Activated CD4-positive, alpha-beta T cell treated with anti-CD3 and anti-CD28 coated beads, Interleukin-2, amount 50 U/mL, for 24 hours (primary cell): Measurements from ENCODE around the gene ADAMTSL3.

Experiments
- DNase-seq, 2 donors: peaks; one replicate each; pipeline ENCODE4 v3.0.0-alpha.2; 2020; ENCODE audit warnings: low read depth in 1 of 2, low spot score in 1 of 2

The ADAMTSL3 gene

DNA sequence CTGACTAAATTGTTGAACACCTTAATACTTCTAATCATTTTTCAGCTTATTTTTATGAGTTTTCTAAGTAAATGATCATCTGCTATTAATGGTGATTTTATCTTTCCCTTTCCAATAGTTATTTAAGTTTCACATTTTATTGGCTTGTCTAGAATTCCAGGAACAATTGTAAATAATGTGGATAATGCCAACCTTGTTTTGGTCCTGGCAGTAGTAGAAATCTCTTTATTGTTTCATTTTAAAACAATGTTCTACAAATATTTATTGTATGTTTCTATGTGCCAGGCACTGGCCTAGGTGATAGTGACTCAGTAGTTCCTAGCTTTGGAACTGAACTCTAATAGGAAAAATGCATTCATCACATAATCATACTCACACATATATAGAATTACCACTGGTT is 264.1 kb downstream of the ADAMTSL3 start:
- DNase-seq: no peak

DNA sequence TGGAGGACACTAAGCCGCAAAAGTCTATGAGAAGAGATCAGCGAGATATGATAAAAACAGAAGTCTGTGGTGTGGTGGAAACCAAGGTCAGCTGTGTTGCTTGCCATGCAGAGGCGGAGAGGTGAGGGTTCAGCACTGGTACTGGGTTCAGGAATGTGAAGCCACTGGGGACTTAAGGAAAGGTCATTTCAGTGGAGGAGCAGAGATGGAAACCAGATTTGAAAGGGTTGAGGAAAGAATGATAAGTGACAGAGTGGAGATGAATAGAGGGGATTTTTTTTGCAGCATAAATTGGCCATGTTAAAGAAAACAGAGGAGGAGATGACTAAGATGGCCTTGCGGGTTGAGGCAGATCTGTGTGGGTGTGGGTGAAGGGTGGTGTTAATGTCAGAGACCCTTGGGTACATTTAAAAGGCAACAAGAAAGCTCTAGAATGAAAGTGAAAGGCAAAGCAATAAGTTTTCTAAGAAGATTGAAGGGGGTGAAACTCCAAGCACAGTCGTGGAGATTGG is 265.5 kb downstream of the ADAMTSL3 start:
- no peak for DNase-seq

DNA sequence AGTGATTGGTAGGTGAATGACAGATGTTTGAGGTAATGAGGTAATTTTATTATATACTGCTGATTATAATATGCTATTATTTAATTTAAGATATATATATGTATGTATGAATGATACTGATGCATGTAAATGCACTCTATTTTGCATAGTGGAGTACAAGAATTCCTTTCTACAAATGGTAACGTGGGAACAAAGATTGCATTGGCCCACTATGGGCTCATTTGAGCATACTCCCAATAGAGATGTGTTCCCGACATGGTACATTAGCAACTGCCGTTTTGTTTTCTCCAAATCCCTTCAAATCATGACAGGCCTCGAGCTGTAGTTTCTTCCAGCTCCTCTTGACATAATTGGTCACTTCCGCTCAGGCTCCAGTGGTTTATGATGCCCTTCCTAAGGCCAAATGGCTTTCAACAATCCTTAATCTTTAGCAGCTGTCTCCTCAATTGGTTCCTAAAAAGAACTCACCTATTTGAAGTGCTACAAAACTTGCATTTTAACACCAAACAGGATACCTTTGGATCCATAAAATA is 266.1 kb downstream of the ADAMTSL3 start:
- DNase-seq: no peak

DNA sequence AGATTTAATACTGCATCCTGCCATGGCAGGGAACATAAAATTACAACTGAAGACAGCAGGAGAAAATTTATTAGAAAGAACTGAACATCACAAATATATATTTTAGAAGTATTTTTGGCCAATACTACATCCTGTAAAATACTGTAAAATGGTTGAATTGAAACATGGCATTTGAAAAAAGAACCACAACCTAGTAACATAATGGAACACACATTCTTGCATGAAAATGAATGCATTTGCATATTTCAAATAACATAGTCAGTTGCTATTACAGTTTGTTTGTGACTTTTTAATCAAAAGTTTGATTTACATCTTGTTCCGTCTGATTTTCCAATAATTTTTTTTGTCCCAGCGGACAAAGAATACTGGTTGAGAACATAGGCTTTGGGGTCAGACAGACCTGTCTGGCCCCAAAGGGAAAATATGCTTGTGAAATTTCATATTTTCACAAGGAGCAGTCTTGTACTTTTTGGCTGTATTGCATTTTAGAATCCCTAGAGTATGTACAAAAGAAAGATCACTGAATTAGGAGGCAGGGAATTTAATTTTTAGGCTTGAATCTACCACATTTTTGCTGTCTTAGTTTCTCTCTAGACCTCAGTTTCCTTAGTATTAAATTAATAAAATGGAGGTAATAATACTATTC is 268.8 kb downstream of the ADAMTSL3 start:
- no peak for DNase-seq

DNA sequence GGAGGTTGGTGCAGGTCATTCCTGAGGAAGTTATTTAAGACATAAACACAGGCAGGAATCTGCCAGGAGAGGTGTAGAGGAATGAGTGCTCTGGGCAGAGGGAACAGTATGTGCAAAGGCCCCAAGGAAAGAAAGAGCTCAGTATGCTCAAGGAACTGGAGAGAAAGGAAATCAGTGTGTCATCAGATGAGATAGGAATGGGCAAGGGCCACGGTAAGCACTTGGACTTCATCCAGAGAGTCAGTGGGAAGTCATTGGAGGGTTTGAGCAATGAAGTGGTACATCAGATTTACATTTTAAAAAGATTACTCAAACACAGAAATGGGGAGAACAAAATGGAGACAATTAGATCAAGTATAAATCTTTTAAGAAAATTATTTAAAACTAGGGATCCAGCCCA is 272.2 kb downstream of the ADAMTSL3 start:
- no peak for DNase-seq

DNA sequence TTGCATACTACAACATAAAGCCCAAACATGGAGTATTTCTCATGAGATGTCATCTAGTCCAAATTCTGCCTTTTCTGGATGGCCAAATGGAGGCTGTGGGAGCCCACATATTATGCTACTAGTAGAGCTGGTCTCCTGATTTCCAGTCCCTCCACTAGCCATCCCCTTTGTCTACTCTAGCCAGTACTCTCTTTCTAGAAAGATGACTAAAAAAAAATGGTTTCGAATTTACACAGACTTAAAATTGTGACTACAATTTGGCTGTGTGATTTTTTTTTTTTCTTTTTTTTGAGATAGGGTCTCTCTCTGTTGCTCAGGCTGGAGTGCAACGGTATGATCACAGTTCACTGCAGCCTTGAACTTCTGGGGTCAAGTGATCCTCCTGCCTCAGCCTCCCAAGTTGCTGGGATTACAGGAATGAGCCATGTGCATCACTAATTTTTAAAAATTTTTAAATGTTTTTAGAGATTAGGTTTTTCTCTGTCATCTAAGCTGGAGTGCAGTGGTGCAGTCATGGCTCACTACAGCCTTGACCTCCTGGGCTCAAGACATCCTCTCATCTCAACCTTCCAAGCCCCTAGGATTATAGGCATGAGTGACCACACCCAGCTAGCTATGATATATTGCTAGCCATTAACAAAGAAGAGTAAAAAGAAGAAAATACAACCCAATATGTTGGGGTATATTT is 273.9 kb downstream of the ADAMTSL3 start:
- no peak for DNase-seq

DNA sequence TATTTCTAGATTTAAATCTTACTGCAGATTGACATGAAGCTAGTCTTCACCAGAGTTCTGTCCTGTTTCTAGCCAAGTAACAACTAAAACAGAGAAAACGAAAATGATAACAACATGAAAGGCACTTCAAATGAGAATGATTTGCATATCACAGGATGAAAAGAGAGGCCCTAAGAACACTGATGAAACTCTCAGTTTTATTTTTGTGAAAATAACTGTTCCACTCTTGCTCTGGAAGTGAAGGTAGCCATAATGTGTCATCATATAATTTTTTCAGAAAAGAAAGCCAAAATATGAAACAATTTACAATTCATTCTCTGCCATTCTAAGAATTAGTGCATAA is 274.4 kb downstream of the ADAMTSL3 start:
- no peak for DNase-seq

DNA sequence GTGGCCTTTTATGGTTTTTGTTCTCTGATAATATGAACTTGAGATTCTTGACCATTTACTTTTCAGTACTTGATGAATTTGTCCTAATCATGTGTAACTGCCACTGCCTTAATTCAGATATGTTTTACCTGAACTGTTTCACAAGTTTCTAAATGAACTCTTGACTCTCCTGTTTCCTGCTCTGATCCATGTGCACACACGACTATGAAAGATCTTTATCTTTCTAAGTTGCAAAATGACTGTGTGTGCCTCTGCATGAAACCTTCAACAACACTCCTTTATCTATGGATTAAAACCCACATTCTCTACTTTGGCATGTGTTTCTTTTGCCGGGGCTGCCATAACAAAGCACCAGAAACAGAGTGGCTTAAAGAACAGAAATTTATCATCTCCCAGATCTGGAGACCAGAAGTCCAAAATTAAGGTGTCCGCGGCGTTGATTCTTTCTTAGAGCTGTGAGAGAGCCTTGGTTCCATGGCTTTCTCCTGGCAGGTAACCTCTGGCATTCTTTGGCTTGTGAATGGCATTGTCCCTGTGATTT is 275.0 kb downstream of the ADAMTSL3 start:
- DNase-seq: no peak

DNA sequence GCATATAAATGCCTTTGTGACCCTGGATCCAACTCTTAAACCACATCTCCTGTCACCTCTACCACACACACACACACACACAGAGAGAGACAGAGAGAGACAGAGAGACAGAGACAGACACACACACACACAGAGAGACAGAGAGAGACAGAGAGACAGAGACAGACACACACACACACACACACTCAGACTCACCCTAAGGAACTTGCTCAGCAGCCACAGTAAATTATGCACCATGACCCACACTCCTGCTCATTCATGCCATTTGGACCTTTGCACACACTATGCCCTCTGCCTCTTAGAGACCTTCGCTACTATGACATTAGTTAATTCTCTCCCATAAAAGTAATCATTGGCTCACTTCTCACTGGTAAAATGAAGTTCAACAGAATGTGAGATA is 275.7 kb downstream of the ADAMTSL3 start:
- DNase-seq: no peak

DNA sequence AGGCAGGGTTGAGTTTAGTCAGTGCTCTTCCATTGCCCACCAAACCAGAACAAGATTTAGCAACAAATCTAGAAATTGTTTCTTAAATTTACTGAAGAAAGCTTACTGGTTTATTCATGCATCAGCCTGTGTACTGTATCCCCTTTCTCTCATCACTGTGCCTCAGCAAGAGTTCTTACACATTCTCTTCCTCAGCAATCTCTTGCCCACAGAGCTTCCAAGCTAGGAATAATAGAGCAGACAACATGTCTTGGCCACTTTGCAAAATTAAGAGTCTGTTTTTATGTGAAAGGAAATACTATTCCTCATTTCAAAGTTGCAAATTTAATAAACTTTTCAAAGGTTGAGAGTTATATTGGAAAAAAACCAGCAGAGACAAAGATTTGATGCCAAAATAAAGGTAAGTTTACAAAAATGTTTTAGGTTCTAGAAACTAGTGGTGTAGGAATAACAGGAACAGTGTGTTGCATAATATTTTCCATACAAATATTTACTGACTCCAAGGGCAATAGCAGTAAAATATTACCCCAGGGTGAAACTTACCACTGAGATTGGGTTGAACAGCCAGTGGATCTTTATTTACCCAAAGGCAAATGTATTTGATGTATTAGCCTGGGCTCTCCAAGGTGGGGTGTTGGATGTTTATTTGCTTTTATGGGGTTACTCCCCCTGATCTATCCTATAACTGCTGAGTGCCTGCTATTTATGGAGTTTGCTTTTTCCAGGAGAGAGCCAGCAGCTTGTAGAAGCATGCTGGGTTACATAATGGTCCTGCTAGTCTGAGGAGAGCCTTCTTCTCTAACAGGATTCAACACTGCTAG is 276.7 kb downstream of the ADAMTSL3 start:
- no peak for DNase-seq

DNA sequence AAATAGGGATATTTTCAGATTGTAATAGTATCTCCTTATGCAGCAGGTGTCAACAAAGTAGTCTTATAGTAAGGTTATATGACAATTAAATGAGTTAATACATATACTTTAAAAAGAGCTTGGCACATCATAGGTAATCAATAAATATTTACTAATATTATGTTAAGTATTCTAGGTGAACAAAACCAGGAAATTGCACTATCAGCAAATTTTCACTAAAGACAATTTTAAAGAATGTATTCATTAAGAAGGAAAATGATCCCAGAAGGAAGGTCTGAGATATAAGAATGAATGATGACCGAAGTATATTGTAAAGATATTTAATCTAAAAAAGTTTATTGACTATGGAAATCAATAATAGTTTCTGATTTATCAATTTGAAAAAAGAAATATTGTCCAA is 281.9 kb downstream of the ADAMTSL3 start:
- DNase-seq: no peak

DNA sequence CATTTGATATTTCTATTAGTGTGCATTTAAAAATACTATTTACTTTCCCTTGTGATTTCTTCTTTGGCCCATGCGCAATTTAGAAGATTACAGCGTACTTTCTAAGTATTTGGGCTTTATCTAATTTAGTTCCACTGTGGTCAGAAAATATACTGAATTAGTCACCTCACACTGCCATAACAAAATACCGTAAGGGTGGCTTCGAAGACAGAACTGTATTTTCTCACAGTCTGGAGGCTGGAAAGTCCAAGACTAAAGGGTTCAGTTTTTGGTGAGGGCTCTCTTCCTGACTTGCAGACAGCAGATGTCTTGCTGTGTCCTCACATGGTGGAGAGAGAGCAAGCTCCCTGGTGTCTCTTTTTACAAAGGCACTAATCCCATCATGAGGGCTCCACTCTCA is 286.2 kb downstream of the ADAMTSL3 start:
- no peak for DNase-seq

DNA sequence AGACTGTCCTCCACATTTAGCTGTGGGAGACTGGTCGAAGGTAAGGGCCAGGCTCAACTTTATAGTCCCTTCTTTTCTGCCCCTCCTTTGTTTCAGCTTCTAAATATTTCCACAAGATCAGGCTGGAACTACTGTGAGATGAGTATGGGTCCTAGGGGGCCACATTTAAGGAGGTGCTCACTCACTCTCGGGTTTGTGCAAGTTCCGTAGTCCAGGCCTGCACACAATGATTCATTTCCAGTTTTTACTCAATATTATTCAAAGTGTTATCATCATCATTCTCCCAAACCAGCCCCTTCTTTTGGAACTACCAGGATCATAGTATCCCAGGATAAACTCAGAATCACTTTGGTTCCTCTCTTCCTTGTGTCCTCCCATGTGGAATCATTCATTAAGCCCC is 289.1 kb downstream of the ADAMTSL3 start:
- DNase-seq: no peak

DNA sequence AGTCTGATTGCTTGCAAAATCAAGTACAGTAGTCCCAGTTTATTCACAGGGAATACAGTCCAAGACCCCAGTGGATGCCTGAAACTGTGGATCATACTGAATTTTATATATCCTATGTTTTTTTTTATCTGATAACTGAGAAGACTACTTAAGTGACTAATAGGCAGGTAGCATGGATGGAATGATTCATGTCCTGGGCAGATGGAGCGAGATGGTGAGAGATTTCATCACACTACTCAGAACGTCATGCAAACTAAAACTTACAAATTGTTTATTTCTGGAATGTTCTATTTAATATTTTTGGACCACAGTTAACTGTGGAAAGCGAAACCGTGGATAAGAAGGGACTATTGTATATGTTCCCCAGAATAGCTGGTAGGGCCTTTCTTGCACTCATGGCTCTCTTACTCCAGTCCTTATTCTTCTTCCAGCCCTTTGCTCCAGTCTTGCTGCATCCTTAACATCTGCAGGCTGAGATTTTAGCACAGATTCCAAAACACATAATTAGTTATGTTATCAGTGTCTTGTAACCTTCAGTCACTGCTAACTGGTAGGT is 290.0 kb downstream of the ADAMTSL3 start:
- DNase-seq: no peak

DNA sequence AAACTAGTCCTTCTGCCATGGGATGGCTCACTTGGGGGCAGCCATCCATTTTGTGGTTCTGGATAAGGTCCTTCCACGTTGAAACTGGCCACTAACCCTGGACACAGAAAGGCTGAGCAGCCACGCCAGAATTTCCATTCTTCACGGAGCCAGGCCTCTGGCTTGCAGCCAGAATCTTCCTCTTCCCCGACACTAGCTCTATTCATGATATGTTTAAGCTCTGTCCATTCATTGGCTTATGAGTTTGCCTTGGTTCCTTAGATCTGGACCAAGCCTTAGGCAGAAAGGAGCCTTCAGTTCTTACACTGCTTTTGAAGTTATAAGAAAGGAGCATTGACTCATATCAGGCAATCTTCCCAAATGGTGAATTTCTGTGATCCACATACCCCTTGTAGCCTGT is 293.2 kb downstream of the ADAMTSL3 start:
- no peak for DNase-seq

DNA sequence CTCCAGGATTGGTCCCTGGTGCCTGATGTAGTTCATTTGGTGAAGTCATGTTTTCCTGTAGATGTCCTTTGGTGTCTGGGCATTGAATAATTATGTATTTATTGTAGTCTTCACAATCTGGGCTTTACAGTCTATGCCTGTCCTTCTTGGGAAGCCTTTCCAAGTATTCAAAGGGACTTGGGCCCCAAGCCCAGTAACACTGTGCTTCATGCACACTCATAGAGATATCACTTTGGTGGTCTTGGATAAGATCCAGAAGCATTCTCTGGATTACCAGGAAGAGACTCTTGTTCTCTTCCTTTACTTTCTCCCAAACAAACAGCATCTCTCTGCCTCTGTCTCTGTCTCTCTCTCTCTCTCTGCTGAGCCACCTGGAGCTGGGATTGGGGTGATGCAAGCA is 300.6 kb downstream of the ADAMTSL3 start:
- no peak for DNase-seq

DNA sequence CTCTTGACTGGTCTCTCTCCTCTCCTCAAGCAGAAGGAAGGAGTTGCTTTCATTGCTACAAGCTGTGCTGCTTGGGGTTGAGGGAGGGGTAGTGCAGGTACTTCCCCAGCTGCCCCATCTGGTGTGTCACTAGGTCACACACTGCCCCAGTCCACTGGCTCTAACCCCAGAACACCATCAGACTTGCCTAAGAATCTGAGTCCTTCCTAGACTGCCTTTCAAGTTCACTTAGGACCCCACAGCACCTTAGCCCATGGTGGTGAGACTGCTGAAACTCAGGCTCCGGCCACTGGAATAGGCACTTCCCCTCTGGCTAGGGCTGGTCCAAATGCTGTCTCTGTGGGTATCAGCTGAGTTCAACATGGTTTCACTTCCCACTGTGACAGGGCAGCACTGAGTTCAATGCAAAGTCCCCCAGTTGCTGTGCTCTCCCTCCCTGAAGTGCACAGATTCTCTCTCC is 301.9 kb downstream of the ADAMTSL3 start:
- DNase-seq: no peak

DNA sequence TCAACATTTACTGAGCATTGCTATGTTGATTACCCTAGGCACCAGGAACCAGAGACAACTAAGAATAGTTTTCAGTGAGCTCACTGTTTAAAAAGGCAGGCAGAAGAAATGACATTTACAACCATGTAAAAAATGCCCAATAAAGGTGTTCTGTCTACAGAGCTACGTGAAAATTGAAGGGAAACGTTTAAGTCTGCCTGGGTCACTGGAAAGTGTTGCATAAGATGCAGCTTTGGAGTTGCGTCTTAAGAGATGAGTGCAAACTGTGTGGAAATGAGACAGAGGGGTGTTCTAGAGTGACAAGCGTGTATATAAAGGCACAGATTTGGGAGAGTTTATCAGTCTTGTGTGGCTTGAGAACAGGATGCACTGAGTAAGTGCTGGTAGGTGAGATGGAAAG is 303.0 kb downstream of the ADAMTSL3 start:
- DNase-seq: no peak

DNA sequence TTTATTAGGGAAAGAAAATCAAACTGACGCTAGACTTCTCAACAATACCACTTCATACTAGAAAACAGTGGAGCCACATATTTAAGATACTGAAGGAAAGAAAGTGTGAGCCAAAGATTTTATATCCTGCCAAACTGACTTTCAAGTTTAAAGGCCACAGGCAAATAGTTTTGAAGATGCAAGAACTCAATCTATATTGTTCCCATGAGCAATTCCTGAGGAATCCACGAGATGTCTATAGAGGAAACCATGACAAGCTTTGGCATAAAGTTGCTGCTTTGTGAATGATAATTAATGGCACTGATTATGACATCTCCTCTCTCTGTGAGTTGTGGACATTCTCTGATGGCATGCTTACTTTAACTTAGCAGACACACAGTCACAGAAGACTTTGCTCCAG is 305.6 kb downstream of the ADAMTSL3 start:
- no peak for DNase-seq

DNA sequence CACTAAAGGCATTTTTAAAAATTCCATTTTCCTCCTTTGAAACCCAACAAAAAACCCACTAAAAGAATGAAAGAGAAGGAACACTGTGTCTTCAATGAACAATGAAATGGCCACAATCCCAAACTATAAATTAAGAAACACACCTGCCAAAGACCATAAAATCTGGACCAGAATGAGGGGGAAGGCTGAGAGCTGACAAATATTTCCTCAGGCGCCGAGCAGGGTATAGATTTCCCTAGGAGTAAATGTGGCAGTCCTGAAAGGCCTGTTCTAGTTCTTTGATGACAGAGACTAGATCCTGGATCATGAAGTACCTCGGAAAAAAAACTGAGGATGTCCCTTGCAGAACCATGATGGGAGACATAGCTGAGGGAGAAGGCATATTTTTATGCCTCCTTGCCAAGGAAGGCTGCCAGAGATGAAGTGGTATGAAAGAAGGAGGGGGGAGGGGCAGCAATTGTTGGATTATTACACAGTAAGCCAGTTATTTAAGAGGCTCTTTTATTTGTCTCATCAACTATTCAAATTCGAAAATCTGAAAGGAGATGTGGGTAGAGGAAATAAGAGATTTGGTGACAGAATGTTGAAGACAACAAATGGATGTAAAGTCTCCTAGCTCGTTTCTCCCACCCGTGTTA is 306.4 kb downstream of the ADAMTSL3 start:
- DNase-seq: no peak

DNA sequence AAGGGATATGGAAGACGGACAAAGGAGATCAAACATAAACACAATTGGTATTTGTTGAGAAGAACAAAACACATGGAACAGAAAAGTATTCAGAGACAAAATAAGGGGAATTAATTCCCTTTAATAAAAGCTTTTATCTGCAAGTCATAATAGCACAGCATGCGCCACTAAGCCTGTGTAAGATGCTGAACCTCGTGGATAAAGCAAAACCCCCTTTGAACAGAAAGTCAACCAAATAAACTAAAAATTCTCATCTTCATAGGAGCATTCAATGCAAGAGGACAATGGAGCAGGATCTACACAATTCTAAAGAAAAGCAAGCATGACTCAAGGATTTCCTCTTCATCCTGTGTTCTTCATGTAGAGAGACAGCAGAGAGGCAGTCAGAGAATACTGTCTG is 307.4 kb downstream of the ADAMTSL3 start:
- no peak for DNase-seq
